Liver (tissue), 3 donors: Measurements from ENCODE around the gene BCL7C.

ENCODE experiments used
- ATF3 ChIP-seq: IDR thresholded peaks from 2 replicates; pipeline ENCODE4 v1.6.1; 2016; ENCODE audit warnings: antibody characterized with exemption
- CTCF ChIP-seq: fragments of 150-350 bp; IDR thresholded peaks from 2 replicates; pipeline ENCODE4 v1.5.1; 2017; ENCODE audit warnings: improper control_type of control experiment, low read depth, low read length; ENCODE audit not compliant: missing input control
- FOXA2 ChIP-seq: IDR thresholded peaks from 2 replicates; pipeline ENCODE4 v1.6.1; 2016; ENCODE audit warnings: antibody characterized with exemption
- HNF4A ChIP-seq, 2 donors: conservative IDR thresholded peaks; 2 replicates each; pipeline ENCODE4 v1.6.1; 2016; ENCODE audit warnings: antibody characterized with exemption in 2 of 2, mild to moderate bottlenecking in 2 of 2
- HNF4G ChIP-seq: IDR thresholded peaks from 2 replicates; pipeline ENCODE4 v1.6.1; 2016; ENCODE audit warnings: antibody characterized with exemption
- RAD21 ChIP-seq, 2 donors: IDR thresholded peaks; 2 replicates each; pipeline ENCODE4 v1.6.1; 2016; ENCODE audit warnings: antibody characterized with exemption in 2 of 2, mild to moderate bottlenecking in 2 of 2
- SP1 ChIP-seq: IDR thresholded peaks from 2 replicates; pipeline ENCODE4 v1.6.1; 2018; ENCODE audit warnings: antibody characterized with exemption, mild to moderate bottlenecking
- YY1 ChIP-seq: IDR thresholded peaks from 2 replicates; pipeline ENCODE4 v1.6.1; 2016; ENCODE audit warnings: antibody characterized with exemption, mild to moderate bottlenecking
- donor health status: healthy.
- donor health status: healthy.

- TF ChIP-seq CTCF (no peak), FOXA2 (no peak), RAD21 (IDR thresholded peaks at IDR 0.05) (no peak), ATF3 (no peak), YY1 (no peak), HNF4G (no peak), HNF4A (conservative IDR thresholded peaks at IDR 0.05) (no peak), SP1 (no peak)
These were observed 47.1 kb downstream of the BCL7C start for GRCh38 chr16:30846649-30847402.
